GM18870 (cell line): ENCODE results near the gene ISG15.
"Not testable (repeated sequence)": the region's sequence is repeated elsewhere in the genome, so short reads cannot be mapped to it uniquely, and the experiment has no call there.

ENCODE experiments used
- ATAC-seq: cut with Tn5 transposase; IDR thresholded peaks from one replicate; pipeline ENCODE4 v1.9.1; 2021; ENCODE audit warnings: moderate library complexity; ENCODE audit not compliant: unreplicated experiment

Gene ISG15

DNA sequence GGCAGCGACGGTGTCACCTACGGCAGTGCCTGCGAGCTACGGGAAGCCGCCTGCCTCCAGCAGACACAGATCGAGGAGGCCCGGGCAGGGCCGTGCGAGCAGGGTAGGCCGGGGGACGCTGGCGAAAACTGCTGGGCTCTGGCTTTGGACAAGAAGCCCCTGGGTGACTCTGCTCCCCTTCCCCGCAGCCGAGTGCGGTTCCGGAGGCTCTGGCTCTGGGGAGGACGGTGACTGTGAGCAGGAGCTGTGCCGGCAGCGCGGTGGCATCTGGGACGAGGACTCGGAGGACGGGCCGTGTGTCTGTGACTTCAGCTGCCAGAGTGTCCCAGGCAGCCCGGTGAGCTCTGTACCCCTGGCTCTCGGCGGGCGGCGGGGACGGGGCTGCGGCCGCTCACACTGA lies 30.6 kb downstream of the ISG15 start:
- ATAC-seq = no peak

GRCh38 chr1:1044455-1045078 lies 31.3 kb downstream of the ISG15 start:
- no peak for ATAC-seq

- no peak for ATAC-seq
These were observed 31.8 kb downstream of the ISG15 start for GRCh38 chr1:1045129-1045528.

GRCh38 chr1:1046243-1046642 lies 32.9 kb downstream of the ISG15 start:
- ATAC-seq = no peak

- ATAC-seq = no peak
These were observed 33.5 kb downstream of the ISG15 start for GRCh38 chr1:1046767-1047166.

- ATAC-seq = no peak
These were observed 34.1 kb downstream of the ISG15 start for GRCh38 chr1:1047407-1047806.

- ATAC-seq = no peak
These were observed 34.7 kb downstream of the ISG15 start for GRCh38 chr1:1047963-1048362.

DNA sequence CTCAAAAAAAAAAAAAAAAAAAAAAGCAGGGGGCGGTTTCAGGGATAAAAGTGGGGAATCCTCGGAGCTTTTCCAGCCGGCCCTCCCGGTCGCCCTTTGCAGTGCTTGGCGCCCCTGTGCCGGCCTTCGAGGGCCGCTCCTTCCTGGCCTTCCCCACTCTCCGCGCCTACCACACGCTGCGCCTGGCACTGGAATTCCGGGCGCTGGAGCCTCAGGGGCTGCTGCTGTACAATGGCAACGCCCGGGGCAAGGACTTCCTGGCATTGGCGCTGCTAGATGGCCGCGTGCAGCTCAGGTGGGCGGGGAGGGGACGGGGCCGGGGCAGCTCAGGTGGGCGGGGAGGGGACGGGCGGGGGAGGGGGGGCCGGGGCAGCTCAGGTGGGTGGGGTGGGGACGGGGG lies 35.5 kb downstream of the ISG15 start:
- no peak for ATAC-seq

GRCh38 chr1:1049318-1050165 lies 36.2 kb downstream of the ISG15 start:
- no peak for ATAC-seq

GRCh38 chr1:1050577-1051052 lies 37.3 kb downstream of the ISG15 start:
- no peak for ATAC-seq

DNA sequence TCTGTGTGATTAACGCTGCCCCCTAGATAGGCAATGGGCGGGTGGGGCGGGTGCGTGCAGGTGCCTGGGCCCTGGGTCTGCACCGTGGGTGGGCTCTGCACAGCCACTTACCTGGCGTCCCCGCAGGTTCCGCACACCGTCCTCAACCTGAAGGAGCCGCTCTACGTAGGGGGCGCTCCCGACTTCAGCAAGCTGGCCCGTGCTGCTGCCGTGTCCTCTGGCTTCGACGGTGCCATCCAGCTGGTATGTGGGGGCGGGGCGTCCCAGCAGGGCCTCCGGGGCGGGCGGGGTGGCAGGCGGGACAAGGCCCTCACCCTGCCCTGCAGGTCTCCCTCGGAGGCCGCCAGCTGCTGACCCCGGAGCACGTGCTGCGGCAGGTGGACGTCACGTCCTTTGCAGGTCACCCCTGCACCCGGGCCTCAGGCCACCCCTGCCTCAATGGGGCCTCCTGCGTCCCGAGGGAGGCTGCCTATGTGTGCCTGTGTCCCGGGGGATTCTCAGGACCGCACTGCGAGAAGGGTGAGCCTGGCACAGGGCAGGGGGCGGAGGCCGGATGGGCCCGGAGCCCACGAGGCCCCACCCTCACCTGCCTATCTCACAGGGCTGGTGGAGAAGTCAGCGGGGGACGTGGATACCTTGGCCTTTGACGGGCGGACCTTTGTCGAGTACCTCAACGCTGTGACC lies 38.0 kb downstream of the ISG15 start:
- ATAC-seq = no peak

DNA sequence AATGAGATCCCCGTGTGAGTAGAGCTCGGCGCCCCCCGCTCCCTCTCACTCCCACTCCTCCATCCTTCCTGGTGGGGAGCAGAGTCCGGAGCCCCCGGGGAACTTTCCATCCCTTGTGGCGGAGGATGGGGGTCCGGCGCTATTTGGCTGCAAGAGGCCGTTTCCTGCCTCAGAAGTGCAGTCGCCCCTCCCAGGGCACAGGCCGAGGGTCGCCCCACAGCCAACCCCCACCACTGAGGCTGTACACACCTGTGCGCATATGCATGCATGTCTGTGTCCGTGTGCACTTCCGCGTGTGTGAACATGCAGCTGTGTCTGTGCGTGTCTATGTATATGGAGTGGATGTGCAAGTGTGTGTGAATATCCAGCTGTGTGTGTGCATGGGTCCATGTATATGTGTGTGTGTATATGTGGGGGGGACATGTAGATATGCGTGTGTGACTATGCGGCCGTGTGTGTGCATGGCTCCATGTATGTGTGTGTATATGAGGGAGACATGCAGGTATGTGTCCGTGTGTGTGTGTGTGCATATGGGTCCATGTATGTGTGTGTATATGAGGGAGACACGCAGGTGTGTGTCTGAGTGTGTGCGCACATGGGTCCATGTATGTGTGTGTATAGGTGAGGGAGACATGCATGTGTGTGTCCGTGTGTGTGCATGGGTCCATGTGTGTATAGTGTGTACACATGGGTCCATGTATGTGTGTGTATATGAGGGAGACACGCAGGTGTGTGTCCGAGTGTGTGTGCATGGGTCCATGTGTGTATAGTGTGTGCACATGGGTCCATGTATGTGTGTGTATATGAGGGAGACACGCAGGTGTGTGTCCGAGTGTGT lies 38.9 kb downstream of the ISG15 start:
- ATAC-seq = no peak

DNA sequence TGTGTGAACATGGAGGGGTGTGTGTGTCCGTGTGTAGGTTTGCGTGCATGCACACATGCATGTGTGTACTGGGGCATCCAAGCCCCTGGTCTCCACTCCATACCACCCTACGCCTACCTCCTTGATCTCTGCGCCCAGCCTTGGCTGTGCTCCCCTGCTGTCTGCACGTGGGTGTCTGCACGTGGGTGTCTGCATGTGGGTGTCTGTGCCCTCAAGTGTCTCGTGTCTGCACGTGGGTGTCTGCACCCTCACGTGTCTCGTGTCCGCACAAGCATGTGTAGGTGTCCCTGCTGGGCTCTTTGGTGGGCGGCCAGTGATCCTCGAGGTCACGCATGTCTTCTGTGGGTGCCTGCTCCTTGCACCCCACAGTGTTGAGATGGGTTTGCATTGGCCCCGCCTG lies 39.7 kb downstream of the ISG15 start:
- no peak for ATAC-seq

DNA sequence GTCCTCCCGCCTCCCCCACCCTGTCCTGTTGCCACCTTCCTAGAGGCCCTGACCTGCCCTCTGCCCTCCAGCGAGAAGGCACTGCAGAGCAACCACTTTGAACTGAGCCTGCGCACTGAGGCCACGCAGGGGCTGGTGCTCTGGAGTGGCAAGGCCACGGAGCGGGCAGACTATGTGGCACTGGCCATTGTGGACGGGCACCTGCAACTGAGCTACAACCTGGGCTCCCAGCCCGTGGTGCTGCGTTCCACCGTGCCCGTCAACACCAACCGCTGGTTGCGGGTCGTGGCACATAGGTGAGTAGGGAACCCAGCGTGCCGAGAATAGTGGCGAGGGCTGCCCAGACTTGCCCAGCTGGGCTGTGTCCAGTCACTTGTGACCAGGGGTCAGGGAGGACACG lies 40.4 kb downstream of the ISG15 start:
- ATAC-seq = no peak

- ATAC-seq = no peak
These were observed 40.9 kb downstream of the ISG15 start for GRCh38 chr1:1054099-1054700.

DNA sequence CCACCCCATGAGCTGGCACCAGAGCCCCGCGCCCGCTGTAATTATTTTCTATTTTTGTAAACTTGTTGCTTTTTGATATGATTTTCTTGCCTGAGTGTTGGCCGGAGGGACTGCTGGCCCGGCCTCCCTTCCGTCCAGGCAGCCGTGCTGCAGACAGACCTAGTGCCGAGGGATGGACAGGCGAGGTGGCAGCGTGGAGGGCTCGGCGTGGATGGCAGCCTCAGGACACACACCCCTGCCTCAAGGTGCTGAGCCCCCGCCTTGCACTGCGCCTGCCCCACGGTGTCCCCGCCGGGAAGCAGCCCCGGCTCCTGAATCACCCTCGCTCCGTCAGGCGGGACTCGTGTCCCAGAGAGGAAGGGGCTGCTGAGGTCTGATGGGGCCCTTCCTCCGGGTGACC lies 41.7 kb downstream of the ISG15 start:
- no peak for ATAC-seq

GRCh38 chr1:1055841-1056736 lies 42.8 kb downstream of the ISG15 start:
- ATAC-seq = no peak

DNA sequence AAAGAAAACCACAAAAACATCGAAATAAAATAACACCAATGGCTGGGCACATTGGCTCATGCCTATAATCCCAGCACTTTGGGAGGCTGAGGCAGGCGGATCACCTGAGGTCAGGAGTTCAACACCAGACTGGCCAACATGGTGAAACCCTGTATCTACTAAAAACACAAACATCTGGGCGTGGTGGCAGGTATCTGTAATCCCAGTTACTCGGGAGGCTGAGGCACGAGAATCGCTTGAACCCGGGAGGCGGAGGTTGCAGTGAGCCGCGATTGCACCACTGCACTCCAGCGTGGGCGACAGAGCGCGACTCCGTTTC lies 44.4 kb downstream of the ISG15 start:
- ATAC-seq = not testable (repeated sequence)

DNA sequence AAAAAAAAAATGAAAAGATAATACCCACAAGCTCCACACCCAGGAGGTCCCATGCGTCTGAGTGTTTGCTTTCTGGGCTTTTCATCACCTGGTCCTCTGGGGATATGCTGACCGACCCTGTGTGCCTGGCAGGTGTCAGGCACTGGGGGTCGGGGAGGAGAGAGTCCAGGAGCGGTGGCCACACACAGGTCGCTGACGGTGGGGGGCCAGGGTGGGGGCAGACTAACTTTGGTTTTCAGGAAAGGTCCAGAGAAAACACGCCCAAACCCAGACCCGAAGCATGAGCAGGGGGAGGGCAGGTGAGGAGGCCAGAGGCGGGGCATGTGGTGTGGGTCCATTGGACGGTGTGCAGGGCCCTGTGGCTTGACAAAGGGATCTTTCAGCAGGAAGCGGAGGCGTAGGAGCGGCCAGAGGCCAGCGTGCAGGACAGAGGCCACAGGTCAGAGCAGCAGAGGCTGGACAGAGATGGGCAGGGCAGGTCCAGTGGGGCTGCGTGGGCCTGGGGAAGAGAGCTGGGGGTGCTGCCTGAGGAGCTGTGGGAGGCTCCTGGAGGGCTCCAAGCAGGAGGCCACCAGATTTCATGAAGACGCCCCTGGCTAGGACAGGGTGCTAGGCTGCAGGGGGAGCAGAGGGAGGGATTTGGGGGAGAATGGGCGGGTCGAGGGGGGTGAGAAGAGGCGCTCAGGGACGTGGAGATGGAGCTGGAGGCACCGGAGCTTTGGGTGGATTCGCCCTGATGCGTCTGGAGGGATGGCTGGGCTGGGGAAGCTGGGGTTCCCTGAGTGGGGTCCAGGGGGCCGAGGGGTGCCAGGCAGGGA lies 45.0 kb downstream of the ISG15 start:
- ATAC-seq = no peak
